Measurements from ENCODE around the gene TMEM176A.

TMEM176A gene

DNA sequence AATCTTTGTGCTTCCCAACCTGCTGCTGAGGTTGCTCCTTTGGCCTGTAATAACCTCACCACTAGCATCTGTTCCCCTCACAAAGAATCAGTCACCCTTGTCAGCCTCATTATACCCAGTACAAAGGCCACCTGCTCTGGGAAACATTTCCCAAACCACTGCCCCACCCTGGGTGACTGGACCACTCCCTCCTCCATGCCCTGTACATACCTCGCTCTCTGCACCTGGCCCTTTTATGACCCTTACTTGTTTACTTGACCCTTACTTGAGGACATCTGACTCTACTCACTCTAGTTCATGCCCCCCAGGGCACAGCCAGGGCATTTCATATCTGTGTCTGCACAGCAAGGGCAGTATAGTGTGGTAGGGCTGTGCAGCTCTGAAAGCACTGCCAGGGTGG lies 30.4 kb downstream of the TMEM176A start:
- no peak for DNase-seq (ENCODE audit: extremely low spot score)
- TF ChIP-seq, protein P1, sequence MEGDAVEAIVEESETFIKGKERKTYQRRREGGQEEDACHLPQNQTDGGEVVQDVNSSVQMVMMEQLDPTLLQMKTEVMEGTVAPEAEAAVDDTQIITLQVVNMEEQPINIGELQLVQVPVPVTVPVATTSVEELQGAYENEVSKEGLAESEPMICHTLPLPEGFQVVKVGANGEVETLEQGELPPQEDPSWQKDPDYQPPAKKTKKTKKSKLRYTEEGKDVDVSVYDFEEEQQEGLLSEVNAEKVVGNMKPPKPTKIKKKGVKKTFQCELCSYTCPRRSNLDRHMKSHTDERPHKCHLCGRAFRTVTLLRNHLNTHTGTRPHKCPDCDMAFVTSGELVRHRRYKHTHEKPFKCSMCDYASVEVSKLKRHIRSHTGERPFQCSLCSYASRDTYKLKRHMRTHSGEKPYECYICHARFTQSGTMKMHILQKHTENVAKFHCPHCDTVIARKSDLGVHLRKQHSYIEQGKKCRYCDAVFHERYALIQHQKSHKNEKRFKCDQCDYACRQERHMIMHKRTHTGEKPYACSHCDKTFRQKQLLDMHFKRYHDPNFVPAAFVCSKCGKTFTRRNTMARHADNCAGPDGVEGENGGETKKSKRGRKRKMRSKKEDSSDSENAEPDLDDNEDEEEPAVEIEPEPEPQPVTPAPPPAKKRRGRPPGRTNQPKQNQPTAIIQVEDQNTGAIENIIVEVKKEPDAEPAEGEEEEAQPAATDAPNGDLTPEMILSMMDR (IDR thresholded peaks at IDR 0.05; ENCODE audit: control extremely low read depth, extremely low read depth, low read depth, missing control alignments): no peak
- ChIA-PET POLR2A (no interaction called here), CTCF (no interaction called here)

DNA sequence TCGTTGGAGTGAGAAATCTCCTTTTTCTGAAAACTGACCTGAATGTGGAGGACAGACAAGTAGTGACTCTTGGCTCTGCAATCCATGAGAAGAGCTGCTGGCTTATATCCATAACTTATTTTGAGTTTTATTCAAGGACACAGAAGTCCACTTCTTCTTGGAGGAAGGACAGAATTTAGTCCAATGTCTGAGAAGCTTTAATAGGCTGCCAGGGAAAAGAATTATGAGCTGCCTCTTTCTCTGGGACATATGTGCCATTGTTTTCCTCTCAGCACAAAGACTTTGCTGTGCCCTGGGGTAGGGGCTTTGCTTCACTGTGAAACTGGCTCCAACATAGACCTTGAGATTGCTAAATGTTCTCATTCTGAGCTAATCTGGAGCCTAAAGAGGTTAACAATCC lies 31.3 kb downstream of the TMEM176A start:
- ChIA-PET POLR2A (no interaction called here), CTCF (interaction anchor here (0.9 kb wide), 1 partner anchor 61 kb away, joined by 3 read pairs; no protein-coding TSS in a partner anchor)

DNA sequence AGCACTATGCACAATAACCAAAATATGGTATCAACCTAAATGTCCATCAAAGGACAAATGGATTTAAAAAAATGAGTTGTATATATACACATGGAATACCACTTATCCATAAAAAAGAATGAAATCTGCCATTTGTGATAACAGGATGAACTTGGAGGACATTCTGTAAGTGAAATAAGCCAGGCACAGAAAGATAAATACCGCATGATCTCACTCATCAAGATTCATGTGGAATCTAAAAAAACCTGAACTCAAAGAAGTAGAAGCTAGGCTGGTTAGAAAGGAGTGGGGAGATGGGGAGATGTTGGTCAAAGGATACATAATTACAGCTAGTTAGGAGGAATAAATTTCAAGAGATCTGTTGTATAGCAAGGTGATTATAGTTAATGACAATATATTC lies 34.5 kb downstream of the TMEM176A start:
- CTCF ChIA-PET: no interaction called here
- POLR2A ChIA-PET: no interaction called here
- TF ChIP-seq, protein P1 (IDR thresholded peaks at IDR 0.05; ENCODE audit: control extremely low read depth, extremely low read depth, low read depth, missing control alignments): no peak
- no peak for DNase-seq (ENCODE audit: extremely low spot score)

More for the DNA sequence above, 31.3 kb downstream of the TMEM176A start:
- TF ChIP-seq, protein P1 (IDR thresholded peaks at IDR 0.05; ENCODE audit: control extremely low read depth, extremely low read depth, low read depth, missing control alignments): no peak
- no peak for DNase-seq (ENCODE audit: extremely low spot score)

DNA sequence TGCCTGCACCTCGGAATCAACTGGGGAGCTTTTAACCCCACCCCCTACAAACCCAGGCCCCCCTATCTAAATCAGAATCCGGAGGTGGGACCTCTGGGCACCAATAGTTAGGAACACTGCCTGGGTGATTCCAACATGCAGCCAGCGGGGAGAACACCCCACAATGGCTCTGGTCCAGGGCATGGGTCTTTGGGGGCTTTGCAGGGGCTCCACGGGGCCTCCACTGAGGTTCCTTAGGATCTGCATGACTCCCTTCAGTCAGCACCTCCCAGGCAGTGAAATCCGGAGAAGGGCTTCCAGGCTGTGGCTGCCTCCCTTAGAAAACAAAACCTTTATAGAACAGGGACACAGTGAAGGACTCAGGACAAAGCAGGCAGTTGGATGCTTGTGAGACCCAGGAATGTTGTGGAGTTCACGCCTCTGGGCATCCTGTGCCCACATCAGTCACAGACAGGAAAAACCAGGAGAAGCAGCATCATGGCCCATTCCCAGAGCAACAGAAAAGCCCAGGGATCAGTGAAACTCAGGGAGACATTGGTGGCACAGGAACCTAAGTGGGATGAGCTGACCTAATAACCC lies 35.2 kb downstream of the TMEM176A start:
- TF ChIP-seq, protein P1 (IDR thresholded peaks at IDR 0.05; ENCODE audit: control extremely low read depth, extremely low read depth, low read depth, missing control alignments): no peak
- no peak for DNase-seq (ENCODE audit: extremely low spot score)
- POLR2A ChIA-PET: interaction anchor here (0.7 kb wide), 1 partner anchor 10 kb away, joined by 3 read pairs; no protein-coding TSS in a partner anchor
- CTCF ChIA-PET: interaction anchor here (1.0 to 1.2 kb wide), 3 partner anchors 12 to 127 kb away, joined by 3 read pairs; no protein-coding TSS in a partner anchor

DNA sequence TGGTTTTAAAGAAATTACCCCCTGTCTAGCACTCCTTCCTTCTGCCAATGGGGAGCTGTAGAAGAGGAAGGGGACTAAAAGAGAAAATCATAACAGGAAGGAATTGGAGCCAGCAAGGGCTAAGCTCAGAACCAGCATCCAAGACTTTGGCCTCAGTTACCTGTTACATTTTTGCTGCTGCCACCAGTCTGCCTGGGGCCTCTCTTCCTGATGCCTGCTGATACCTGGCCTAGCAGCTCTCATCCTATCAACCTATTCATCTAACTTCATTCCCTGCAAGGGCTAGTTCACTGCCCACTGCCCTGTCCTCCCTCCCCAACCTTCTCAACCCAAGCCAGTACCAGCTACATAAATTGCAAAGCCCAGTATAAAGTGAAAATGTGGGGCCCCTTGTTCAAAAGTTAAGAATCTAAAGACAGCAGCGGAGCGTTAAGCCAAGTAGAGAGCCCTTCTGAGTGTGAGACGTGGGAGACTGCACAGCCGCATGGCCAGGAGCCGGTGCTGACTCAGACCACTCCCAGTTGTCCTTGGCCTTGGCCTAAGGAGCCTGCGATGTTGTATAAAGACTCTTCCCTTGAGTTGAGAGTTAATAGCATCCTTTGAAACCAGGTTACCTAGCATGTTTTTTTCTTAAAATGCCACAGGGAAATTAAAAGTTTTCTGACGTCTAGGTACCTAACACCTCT lies 38.5 kb downstream of the TMEM176A start:
- TF ChIP-seq, protein P1 (IDR thresholded peaks at IDR 0.05; ENCODE audit: control extremely low read depth, extremely low read depth, low read depth, missing control alignments): no peak
- ChIA-PET POLR2A (no interaction called here), CTCF (interaction anchor here (0.9 to 1.9 kb wide), 3 partner anchors 14 to 59 kb away, joined by 3 to 4 read pairs (median 4); no protein-coding TSS in a partner anchor)
- DNase-seq (ENCODE audit: extremely low spot score): no peak

DNA sequence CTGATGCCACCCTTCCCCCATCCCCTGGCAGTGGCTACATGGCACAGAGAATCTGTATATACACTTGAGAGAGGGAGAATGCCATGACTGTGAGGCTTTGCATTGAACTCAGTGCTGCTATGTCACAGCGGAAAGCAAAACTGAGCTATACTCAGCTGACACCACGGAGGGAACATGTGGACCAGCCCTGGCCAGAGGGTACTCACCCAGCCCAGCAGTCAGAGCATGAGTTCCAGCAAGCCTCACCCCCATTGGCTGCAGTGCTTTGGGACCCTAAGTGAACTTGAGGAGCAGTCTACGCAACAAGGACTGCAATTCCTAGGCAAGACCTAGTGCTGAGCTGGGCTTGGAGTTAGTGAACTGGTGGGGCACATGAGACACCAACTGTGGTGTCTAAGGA lies 41.4 kb downstream of the TMEM176A start:
- DNase-seq (ENCODE audit: extremely low spot score): no peak
- TF ChIP-seq, protein P1 (IDR thresholded peaks at IDR 0.05; ENCODE audit: control extremely low read depth, extremely low read depth, low read depth, missing control alignments): no peak
- POLR2A ChIA-PET: no interaction called here
- CTCF ChIA-PET: interaction anchor here (1.2 kb wide), 1 partner anchor 63 kb away, joined by 4 read pairs; no protein-coding TSS in a partner anchor
